Testis (tissue), 3 donors: ENCODE data around the gene DHDDS. TPM values are rescaled to one million over a fixed set of nuclear protein-coding genes. Genes with fewer than 3 reads are reported as not detected.

ENCODE experiments used
- DNase-seq: peaks from one replicate; pipeline ENCODE4 v3.0.0-alpha.2; 2019
- H3K27ac ChIP-seq, 2 donors: fragments of 200-600 bp; sonication (generic); one replicate each; pipeline ENCODE4 v1.5.1; 2019
- H3K27me3 ChIP-seq: fragments of 200-600 bp; sonication (generic); one replicate; pipeline ENCODE4 v1.5.1; 2019
- H3K36me3 ChIP-seq: fragments of 200-600 bp; sonication (generic); one replicate; pipeline ENCODE4 v1.5.1; 2017; ENCODE audit warnings: low read depth; ENCODE audit errors: missing control alignments
- H3K4me1 ChIP-seq: fragments of 200-600 bp; sonication (generic); one replicate; pipeline ENCODE4 v1.5.1; 2019
- H3K4me3 ChIP-seq, 2 donors: fragments of 200-600 bp; sonication (generic); one replicate each; pipeline ENCODE4 v1.5.1; 2017 to 2019
- H3K9me3 ChIP-seq: fragments of 200-600 bp; sonication (generic); one replicate; pipeline ENCODE4 v1.5.1; 2017
- CTCF ChIP-seq, 3 experiments: fragments of 450-650 bp in 2 of 3; fragments of 200-600 bp in 1 of 3; sonication (generic) in 1 of 3; IDR thresholded peaks; one replicate each; pipeline ENCODE4 v1.5.1; 2016 to 2019; ENCODE audit warnings: antibody characterized with exemption in 3 of 3, mild to moderate bottlenecking in 2 of 3, moderate library complexity in 1 of 3
- POLR2A ChIP-seq: fragments of 450-650 bp; IDR thresholded peaks from one replicate; pipeline ENCODE4 v1.6.1; 2017; ENCODE audit warnings: antibody characterized with exemption, mild to moderate bottlenecking, moderate library complexity
- WGBS, 2 donors: methylation state at CpG; one replicate each; pipeline ENCODE4 v1.1.5; 2018; 5-methylcytosine and 5-hydroxymethylcytosine counted together
- intact Hi-C: fragments of 100-400 bp; cut with DNase I; formaldehyde crosslinking; loops from one replicate; pipeline ENCODE4 v1.15.1; 2023; ENCODE audit warnings: low total_unique reads
- polyA plus RNA-seq: library from polyadenylated mRNA; stranded (reverse); fragments of 350-450 nt; fragmentation: Illumina TruSeq; extraction: RNeasy Lipid Tissue Mini Kit (QIAGEN cat#74804); gene quantifications from one replicate; pipeline ENCODE4 v1.2.3, GENCODE V29; 2014; ENCODE audit warnings: low read depth, low replicate concordance; ENCODE audit not compliant: insufficient read depth
- total RNA-seq, 2 donors: library from RNA; depleted of rRNA; stranded (reverse); fragments of >200 nt; gene quantifications; one replicate each; pipeline ENCODE4 v1.2.3, GENCODE V29; 2016

The DHDDS gene
- total and polyA plus RNA-seq, 3 donors from 2014 or later, result 31.5 to 60.7 (median 54.8) TPM

GRCh38 chr1:26403656-26404055 is 28.5 kb upstream of the DHDDS start:
- Histone ChIP-seq H3K36me3 (no peaks in the 10 kb centered on the region), H3K27ac (no peak overlapping the region), H3K4me3 (no peak overlapping the region), H3K9me3 (no peaks in the 10 kb centered on the region), H3K4me1 (no peaks in the 10 kb centered on the region), H3K27me3 (no peaks in the 10 kb centered on the region)
- DNase-seq, result no peak
- WGBS, 2 donors, result 17 to 19% methylated on average over 3 to 4 of the region's 4 CpGs
- TF ChIP-seq CTCF (IDR thresholded peaks at IDR 0.05), result no peak
- TF ChIP-seq POLR2A, result no peak
- intact Hi-C loops, result no loop called here

- no peaks in the 10 kb centered on the region for H3K9me3 ChIP-seq
- H3K4me1 ChIP-seq, result no peaks in the 10 kb centered on the region
- H3K36me3 ChIP-seq, result no peaks in the 10 kb centered on the region
- no peak overlapping the region for H3K27ac ChIP-seq
- no peak overlapping the region for H3K4me3 ChIP-seq
- 81% methylated on average over 2 of the region's 2 CpGs for WGBS, 2 donors
- intact Hi-C loops, result no loop called here
- no peak for TF ChIP-seq POLR2A
- TF ChIP-seq CTCF (IDR thresholded peaks at IDR 0.05), result no peak
- H3K27me3 ChIP-seq, result no peaks in the 10 kb centered on the region
- no peak for DNase-seq
These were observed 27.5 kb upstream of the DHDDS start for GRCh38 chr1:26404641-26405040.

- no peak overlapping the region for H3K27ac ChIP-seq
- H3K9me3 ChIP-seq, result no peaks in the 10 kb centered on the region
- no peak overlapping the region for H3K4me3 ChIP-seq
- no peak for TF ChIP-seq CTCF (IDR thresholded peaks at IDR 0.05)
- no peak for TF ChIP-seq POLR2A
- no peaks in the 10 kb centered on the region for H3K4me1 ChIP-seq
- WGBS, 2 donors, result 62 to 63% methylated on average over 7 of the region's 7 CpGs
- H3K36me3 ChIP-seq, result no peaks in the 10 kb centered on the region
- DNase-seq, result no peak
- H3K27me3 ChIP-seq, result no peaks in the 10 kb centered on the region
- intact Hi-C loops, result no loop called here
These were observed 26.7 kb upstream of the DHDDS start for GRCh38 chr1:26405281-26405915.

GRCh38 chr1:26408604-26409003 is 23.5 kb upstream of the DHDDS start:
- Histone ChIP-seq H3K27me3 (peaks cover 8% of the 10 kb centered on the region), H3K27ac (no peak overlapping the region), H3K36me3 (no peaks in the 10 kb centered on the region), H3K4me3 (no peak overlapping the region), H3K9me3 (no peaks in the 10 kb centered on the region), H3K4me1 (no peaks in the 10 kb centered on the region)
- 1% methylated on average over 12 of the region's 12 CpGs for WGBS, 2 donors
- TF ChIP-seq CTCF (IDR thresholded peaks at IDR 0.05) (no peak), POLR2A (no peak)
- intact Hi-C loops, result no loop called here
- DNase-seq, result peak; percentile 87

- Histone ChIP-seq H3K4me3 (no peak overlapping the region), H3K4me1 (no peaks in the 10 kb centered on the region), H3K27me3 (peaks cover 8% of the 10 kb centered on the region), H3K27ac (no peak overlapping the region), H3K9me3 (no peaks in the 10 kb centered on the region), H3K36me3 (no peaks in the 10 kb centered on the region)
- 1 to 2% methylated on average over 8 to 16 of the region's 16 CpGs for WGBS, 2 donors
- no peak for TF ChIP-seq POLR2A
- no peak for TF ChIP-seq CTCF (IDR thresholded peaks at IDR 0.05)
- intact Hi-C loops, result no loop called here
- peak; percentile 26 for DNase-seq
These were observed 22.8 kb upstream of the DHDDS start for GRCh38 chr1:26409191-26409807.
